GM18502 (cell line): ENCODE results near the gene WNT2B.

Experiments
- ATAC-seq: cut with Tn5 transposase; IDR thresholded peaks from one replicate; pipeline ENCODE4 v1.9.1; 2021; ENCODE audit warnings: mild to moderate bottlenecking; ENCODE audit not compliant: unreplicated experiment, poor library complexity

The WNT2B gene

DNA sequence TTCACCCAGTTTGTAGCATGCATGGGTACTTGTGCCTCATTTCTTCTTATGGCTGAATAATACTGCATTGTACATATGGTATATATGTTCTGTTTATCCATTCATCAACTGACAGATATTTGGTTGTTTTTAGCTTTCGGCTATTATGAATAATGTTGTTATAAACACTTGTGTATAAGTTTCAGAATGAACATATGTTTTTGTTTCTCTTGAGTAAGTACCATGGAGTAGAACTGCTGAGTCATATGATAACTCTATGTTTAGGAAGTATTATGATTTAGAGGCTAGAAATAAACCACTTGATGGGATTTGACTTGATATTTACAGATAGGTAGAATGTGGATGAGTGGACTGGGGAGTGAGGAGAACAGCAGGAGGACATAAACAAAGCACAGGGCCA, 48.6 kb downstream of the WNT2B start:
- ATAC-seq, result no peak

DNA sequence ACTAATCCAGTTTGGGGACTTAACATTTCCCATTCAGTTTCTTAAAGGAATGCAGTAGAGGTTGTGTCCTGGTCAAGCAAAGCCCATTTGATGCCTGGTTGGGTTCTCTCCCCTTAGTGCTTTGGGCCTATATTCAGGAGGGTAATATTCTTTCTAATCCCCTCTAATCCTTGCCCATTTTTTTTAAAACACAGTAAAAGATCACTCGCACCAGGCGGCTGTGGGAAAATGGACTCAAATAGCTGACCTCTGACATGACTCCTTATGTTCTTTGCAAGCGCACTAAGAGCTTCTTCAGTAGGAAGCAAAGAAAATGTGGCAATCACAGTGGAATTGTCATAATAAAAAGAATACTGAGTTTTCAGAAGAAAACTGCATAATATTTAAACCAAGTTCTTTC, 49.9 kb downstream of the WNT2B start:
- ATAC-seq, result no peak

DNA sequence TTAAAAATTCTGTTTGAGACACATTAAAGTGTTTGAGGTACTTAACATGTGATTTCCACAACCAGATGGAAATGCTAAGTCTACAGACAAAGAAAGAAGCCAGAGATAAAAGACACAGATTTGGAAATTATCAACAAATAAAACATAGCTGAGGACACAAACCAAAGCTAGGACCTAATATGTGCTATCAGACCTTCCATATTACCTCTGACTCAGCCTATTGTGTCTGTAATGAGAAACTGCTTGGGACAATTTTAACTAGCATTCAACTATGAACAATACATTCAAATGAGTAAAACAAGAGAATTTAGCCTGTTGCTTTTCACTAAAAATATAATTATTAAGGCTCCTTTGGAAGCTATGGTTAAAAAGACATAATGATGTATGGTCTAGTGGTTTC, 54.6 kb downstream of the WNT2B start:
- ATAC-seq, result no peak

DNA sequence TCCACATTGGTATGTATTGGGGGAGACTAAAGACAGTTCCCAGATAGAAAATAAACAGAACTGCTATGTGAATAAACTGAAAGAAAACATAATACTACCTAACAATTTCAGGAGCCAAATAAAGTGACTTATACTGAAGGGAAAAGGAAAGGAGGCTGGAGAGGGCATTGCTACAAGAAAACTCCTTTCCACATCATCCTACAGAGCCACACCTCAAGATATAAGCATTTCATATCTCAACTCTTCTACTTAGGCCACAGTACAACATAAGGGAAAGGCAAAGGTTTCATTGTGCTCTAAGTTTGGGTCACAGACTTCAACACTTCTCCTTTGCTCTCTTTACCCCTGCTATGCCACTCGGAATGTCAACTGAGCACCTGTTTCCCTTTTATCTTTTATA, 55.3 kb downstream of the WNT2B start:
- no peak for ATAC-seq

DNA sequence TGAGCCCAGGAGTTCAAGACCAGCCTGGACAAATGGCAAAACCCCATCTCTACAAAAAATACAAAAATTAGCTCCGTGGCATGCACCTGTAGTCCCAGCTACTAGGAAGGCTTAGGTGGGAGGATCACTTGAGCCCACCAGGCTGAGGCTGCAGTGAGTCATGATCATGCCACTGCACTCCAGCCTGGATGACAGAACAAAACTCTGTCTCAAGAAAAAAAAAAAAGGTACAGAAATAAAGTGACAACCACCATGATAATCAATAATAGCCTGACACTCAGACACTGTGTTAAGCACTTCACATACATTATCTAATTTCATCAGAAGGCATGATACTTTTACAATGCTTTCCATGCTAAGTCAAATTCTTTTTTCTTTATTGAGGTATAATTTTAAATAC, 57.0 kb downstream of the WNT2B start:
- ATAC-seq, result no peak

DNA sequence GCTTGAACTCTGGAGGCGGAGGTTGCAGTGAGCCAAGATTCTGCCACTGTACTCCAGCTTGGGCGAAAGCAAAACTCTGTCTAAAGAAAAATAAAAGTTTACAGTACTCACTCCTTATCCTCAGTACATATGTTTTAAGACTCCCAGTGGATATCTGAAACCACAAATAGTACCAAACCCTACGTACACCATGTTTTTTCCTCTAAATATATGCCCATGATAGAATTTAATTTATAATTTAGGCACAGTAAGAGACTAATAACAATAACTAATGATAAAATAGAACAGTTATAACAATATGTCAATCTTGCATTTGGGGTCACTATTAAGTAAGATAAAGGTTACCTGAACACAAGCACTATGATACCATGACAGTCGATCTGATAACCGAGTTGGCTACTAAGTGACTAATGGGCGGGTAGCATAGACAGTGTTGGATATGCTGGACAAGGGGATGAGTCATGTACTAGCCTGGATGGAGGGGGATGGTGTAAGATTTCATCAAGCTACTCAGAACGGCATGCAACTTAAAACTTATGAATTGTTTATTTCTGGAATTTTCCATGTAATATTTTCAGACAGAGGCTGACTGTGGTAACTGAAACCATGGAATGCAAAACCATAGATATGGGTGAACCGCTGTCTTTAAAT, 66.5 kb downstream of the WNT2B start:
- ATAC-seq, result no peak

DNA sequence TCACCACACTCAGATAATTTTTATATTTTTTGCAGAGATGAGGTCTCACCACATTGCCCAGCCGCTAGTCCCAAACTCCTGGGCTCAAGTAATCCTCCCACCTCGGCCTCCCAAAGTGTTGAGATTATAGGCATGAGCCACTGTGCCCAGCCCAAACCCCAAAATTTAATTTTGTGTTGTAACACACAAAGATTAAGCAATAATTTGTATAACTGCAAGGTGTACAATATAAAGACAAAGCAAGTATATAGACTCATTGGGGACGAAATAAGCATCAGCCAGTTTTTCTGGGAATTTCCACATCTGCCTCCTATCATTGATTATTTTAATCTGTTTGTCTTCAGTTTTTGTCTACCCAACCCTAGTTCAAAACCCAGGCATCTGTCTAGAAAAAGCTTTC, 67.5 kb downstream of the WNT2B start:
- no peak for ATAC-seq
